K562 (cell line): ENCODE data around the gene COL15A1. TPM values are rescaled to one million over a fixed set of nuclear protein-coding genes. Genes with fewer than 3 reads are reported as not detected.

ENCODE experiments used
- BRD9 ChIP-seq: fragments of 450-650 bp; IDR thresholded peaks from 2 replicates; pipeline ENCODE4 v1.6.1; 2018; ENCODE audit warnings: low read depth; ENCODE audit not compliant: partially characterized antibody
- CEBPG ChIP-seq, 3 experiments: fragments of 200-800 bp in 1 of 3; sonication (Bioruptor generic) in 1 of 3; sonication (generic) in 1 of 3; formaldehyde crosslinking in 1 of 3; IDR thresholded peaks in 2 of 3; conservative IDR thresholded peaks in 1 of 3; 2 replicates each; pipeline versions ENCODE4 v1.6.1 to v1.8.0; 2016 to 2022; ENCODE audit warnings: missing compliant biosample characterization in 2 of 3, missing genetic modification characterization in 2 of 3, mild to moderate bottlenecking in 1 of 3, missing genetic modification reagents in 1 of 3
- GATAD2A ChIP-seq: fragments of 450-650 bp; IDR thresholded peaks from 2 replicates; pipeline ENCODE4 v1.6.1; 2017
- KLF6 ChIP-seq: fragments of 250-450 bp; sonication (Bioruptor Pico); IDR thresholded peaks from 2 replicates; pipeline ENCODE4 v1.4.0; 2020; ENCODE audit warnings: mild to moderate bottlenecking, moderate library complexity, borderline replicate concordance
- MCM3 ChIP-seq: fragments of 450-650 bp; IDR thresholded peaks from 2 replicates; pipeline ENCODE4 v1.6.1; 2016
- MEF2A ChIP-seq: IDR thresholded peaks from 2 replicates; pipeline ENCODE4 v1.6.1; 2011; ENCODE audit warnings: low read depth, mild to moderate bottlenecking, low read length, moderate library complexity; ENCODE audit not compliant: control insufficient read depth
- MXI1 ChIP-seq: IDR thresholded peaks from 2 replicates; pipeline ENCODE4 v1.6.1; 2011; ENCODE audit warnings: low read depth, mild to moderate bottlenecking, improper control_type of control experiment, low read length
- RBM25 ChIP-seq: fragments of 200-400 bp; formaldehyde crosslinking; IDR thresholded peaks from 2 replicates; pipeline ENCODE4 v1.6.1; 2018; ENCODE audit warnings: low read length, low read depth, moderate library complexity; ENCODE audit not compliant: severe bottlenecking
- RUNX1 ChIP-seq: sonication (generic); IDR thresholded peaks from 2 replicates; pipeline ENCODE4 v1.6.1; 2016; ENCODE audit warnings: antibody characterized with exemption, low read depth
- TAF9B ChIP-seq: fragments of 450-650 bp; IDR thresholded peaks from 2 replicates; pipeline ENCODE4 v1.6.1; 2018; ENCODE audit warnings: mild to moderate bottlenecking; ENCODE audit not compliant: partially characterized antibody
- ZNF324 ChIP-seq: fragments of 250-450 bp; sonication (Bioruptor Pico); IDR thresholded peaks from 2 replicates; pipeline ENCODE4 v1.4.0; 2020; ENCODE audit warnings: mild to moderate bottlenecking
- polyA plus RNA-seq, 8 experiments: library from polyadenylated mRNA; depleted of rRNA in 4 of 8; stranded (reverse) in 5 of 8; unstranded in 3 of 8; fragments of >200 nt; fragmentation: Nextera tagmentation in 2 of 8; fragmentation: Illumina TruSeq in 1 of 8; extraction: Ambion mirVana in 2 of 8; extraction: Trizol in 1 of 8; gene quantifications; 2 replicates each; pipeline versions ENCODE4 v1.2.1 to v1.2.3, GENCODE V29; 2011 to 2014; ENCODE audit warnings: inconsistent platforms in 1 of 8, missing spikeins in 1 of 8
- total RNA-seq, 7 experiments: library from RNA; depleted of rRNA in 6 of 7; stranded (reverse); fragments of >200 nt in 6 of 7; fragmentation: Illumina TruSeq in 2 of 7; extraction: Trizol in 2 of 7; gene quantifications; 2 replicates each; pipeline versions ENCODE4 v1.2.1 to v1.2.3, GENCODE V29; 2011 to 2021; ENCODE audit warnings: low replicate concordance in 1 of 7
- TF ChIP-seq, protein P1 (sequence below), 2 experiments: fragments of 200-800 bp in 1 of 2; sonication (Bioruptor generic) in 1 of 2; sonication (generic) in 1 of 2; formaldehyde crosslinking in 1 of 2; IDR thresholded peaks in 1 of 2; conservative IDR thresholded peaks in 1 of 2; 2 replicates each; pipeline versions ENCODE4 v1.5.0 to v1.6.1; 2016 to 2020; ENCODE audit warnings: missing compliant biosample characterization in 1 of 2, missing genetic modification characterization in 1 of 2, missing genetic modification reagents in 1 of 2
- TF ChIP-seq, protein P2 (sequence below): fragments of 250-450 bp; sonication (Bioruptor Pico); IDR thresholded peaks from 2 replicates; pipeline ENCODE4 v1.6.1; 2021; ENCODE audit warnings: mild to moderate bottlenecking
- TF ChIP-seq, protein P3 (sequence below): fragments of 250-450 bp; sonication (Bioruptor Pico); IDR thresholded peaks from 2 replicates; pipeline ENCODE4 v1.9.0; 2021; ENCODE audit warnings: mild to moderate bottlenecking, inconsistent platforms
- TF ChIP-seq, protein P4 (sequence below): fragments of 450-650 bp; IDR thresholded peaks from 2 replicates; pipeline ENCODE4 v1.6.1; 2016

The COL15A1 gene
- total and polyA plus RNA-seq, 9 of the 15 experiments (the other 6 are each of a cell fraction or from before 2014, with no cell fraction given) = 0.46 to 5.1 (median 2.6) TPM

DNA sequence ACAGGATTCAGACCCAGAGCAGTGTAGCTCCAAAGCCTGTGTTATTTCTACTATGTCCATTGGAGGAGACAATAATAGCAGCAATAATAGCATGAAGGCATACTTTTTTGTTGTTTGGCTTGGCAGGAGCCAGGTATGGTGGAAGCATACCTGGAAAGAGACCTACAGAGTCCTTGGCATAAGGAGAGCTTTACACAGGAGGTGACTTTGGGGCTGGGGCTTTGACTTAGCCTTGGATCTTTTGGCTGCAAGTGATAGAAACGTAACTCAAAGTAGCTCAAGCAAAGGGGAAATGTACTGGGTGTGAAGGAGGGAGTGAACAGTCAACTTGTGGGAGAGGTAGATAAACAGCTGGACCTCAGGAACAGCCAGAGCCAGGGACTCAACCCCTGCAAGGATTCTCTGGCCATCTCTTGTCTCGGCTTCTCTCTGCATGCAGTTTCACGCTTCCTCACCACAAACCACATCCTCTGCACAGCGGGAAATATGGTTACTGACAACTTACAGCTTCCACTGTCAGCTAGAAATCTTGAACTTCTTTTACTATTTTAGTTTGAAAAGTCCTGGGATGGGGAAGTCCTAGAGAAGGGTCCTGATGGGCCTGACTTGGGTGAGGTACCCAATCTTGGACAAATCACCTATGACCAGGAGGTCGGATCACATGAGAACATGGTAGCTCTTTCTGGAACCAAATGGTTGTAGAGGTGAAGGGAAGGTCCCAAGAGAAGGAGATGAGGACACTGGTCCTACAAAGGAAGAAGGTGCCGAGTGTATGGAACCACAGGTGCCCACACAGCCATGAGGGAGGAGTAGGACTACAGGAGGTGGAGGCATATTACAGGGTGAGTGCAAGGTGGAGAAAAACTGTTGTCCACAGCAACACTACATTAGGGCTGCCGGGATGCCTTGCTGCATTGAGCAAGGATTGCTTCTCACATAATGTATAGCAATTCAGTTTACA is 114.2 kb downstream of the COL15A1 start (continued):
- no peak for TF ChIP-seq MXI1
- TF ChIP-seq, protein P1, sequence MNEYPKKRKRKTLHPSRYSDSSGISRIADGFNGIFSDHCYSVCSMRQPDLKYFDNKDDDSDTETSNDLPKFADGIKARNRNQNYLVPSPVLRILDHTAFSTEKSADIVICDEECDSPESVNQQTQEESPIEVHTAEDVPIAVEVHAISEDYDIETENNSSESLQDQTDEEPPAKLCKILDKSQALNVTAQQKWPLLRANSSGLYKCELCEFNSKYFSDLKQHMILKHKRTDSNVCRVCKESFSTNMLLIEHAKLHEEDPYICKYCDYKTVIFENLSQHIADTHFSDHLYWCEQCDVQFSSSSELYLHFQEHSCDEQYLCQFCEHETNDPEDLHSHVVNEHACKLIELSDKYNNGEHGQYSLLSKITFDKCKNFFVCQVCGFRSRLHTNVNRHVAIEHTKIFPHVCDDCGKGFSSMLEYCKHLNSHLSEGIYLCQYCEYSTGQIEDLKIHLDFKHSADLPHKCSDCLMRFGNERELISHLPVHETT (CRISPR knock-in tag; conservative IDR thresholded peaks at IDR 0.05 in 1 of 2, IDR thresholded peaks at IDR 0.05 in 1 of 2) = no peak; a peak in 1 of 4 replicates
- TF ChIP-seq RUNX1 = 0 out of 2 replicates have a peak, but pooled peaks have one; percentile 76
- no peak for TF ChIP-seq CEBPG (CRISPR knock-in tag; IDR thresholded peaks at IDR 0.05)
- no peak for TF ChIP-seq CEBPG (tag; conservative IDR thresholded peaks at IDR 0.05 in 1 of 2, IDR thresholded peaks at IDR 0.05 in 1 of 2)
- no peak for TF ChIP-seq TAF9B
- no peak for TF ChIP-seq MCM3
- TF ChIP-seq, protein P2, sequence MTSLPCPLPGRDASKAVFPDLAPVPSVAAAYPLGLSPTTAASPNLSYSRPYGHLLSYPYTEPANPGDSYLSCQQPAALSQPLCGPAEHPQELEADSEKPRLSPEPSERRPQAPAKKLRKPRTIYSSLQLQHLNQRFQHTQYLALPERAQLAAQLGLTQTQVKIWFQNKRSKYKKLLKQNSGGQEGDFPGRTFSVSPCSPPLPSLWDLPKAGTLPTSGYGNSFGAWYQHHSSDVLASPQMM (CRISPR knock-in tag) = no peak
- no peak for TF ChIP-seq RBM25
- TF ChIP-seq, protein P3, sequence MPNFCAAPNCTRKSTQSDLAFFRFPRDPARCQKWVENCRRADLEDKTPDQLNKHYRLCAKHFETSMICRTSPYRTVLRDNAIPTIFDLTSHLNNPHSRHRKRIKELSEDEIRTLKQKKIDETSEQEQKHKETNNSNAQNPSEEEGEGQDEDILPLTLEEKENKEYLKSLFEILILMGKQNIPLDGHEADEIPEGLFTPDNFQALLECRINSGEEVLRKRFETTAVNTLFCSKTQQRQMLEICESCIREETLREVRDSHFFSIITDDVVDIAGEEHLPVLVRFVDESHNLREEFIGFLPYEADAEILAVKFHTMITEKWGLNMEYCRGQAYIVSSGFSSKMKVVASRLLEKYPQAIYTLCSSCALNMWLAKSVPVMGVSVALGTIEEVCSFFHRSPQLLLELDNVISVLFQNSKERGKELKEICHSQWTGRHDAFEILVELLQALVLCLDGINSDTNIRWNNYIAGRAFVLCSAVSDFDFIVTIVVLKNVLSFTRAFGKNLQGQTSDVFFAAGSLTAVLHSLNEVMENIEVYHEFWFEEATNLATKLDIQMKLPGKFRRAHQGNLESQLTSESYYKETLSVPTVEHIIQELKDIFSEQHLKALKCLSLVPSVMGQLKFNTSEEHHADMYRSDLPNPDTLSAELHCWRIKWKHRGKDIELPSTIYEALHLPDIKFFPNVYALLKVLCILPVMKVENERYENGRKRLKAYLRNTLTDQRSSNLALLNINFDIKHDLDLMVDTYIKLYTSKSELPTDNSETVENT (CRISPR knock-in tag) = no peak
- TF ChIP-seq ZNF324 = no peak
- TF ChIP-seq BRD9 = no peak
- 0 out of 2 replicates have a peak, but pooled peaks have one; percentile 20 for TF ChIP-seq MEF2A
- no peak for TF ChIP-seq GATAD2A
- TF ChIP-seq, protein P4, sequence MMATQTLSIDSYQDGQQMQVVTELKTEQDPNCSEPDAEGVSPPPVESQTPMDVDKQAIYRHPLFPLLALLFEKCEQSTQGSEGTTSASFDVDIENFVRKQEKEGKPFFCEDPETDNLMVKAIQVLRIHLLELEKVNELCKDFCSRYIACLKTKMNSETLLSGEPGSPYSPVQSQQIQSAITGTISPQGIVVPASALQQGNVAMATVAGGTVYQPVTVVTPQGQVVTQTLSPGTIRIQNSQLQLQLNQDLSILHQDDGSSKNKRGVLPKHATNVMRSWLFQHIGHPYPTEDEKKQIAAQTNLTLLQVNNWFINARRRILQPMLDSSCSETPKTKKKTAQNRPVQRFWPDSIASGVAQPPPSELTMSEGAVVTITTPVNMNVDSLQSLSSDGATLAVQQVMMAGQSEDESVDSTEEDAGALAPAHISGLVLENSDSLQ = peak; percentile 43
- no peak for TF ChIP-seq KLF6 (CRISPR knock-in tag)
